Measurements from ENCODE around the gene ALG1. TPM values are rescaled to one million over a fixed set of nuclear protein-coding genes. Genes with fewer than 3 reads are reported as not detected.

The ALG1 gene
- polyA plus RNA-seq, 1 donor from 2014 or later = 13.9 TPM

DNA sequence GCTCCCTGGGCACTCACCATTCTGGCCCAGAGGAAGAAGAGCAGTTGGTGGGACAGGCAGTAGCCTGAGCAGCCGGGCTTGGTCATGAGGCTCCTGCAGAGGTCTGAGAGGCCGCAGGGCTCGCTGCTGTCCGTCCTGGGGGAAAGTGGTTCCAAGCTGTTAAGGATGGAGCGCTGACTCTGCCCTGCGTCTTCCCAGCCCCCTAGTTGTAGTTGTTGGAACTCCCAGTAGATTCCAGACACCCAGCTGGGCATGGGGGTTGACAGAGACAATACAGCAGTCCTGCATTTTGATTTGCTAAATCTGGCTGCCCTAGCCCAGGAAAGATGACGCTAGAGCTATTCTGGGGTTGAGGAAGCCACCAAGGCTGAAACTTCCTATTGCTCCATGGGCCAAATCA lies 13.2 kb upstream of the ALG1 start:
- Histone ChIP-seq H3K27me3 (ENCODE audit: insufficient read depth, low read depth, low read length) (no peaks in the 10 kb centered on the region), H3K36me3 (ENCODE audit: insufficient read depth, low read length) (no peaks in the 10 kb centered on the region), H2AFZ (ENCODE audit: low read depth, low read length) (no peak overlapping the region), H4K20me1 (ENCODE audit: insufficient read depth) (no peaks in the 10 kb centered on the region), H3K9ac (ENCODE audit: low read length) (no peak overlapping the region), H3K9me2 (ENCODE audit: insufficient read depth, low read length) (no peaks in the 10 kb centered on the region), H3K4me2 (ENCODE audit: low read length) (no peak overlapping the region), H3K27ac (ENCODE audit: low read length) (no peak overlapping the region), H3K9me3 (ENCODE audit: low read length) (no peaks in the 10 kb centered on the region), H3K79me2 (replicated peaks; ENCODE audit: insufficient read depth, low read length) (no peaks in the 10 kb centered on the region), H3F3A (ENCODE audit: insufficient read depth, low read length, poor library complexity, severe bottlenecking) (no peaks in the 10 kb centered on the region), H3K4me3 (ENCODE audit: low read length) (no peak overlapping the region)
- TF ChIP-seq RAD21 (conservative IDR thresholded peaks at IDR 0.05) = no peak
- no peak for TF ChIP-seq EZH2 (IDR thresholded peaks at IDR 0.05; ENCODE audit: borderline replicate concordance, insufficient read depth, low read length, poor library complexity, severe bottlenecking)
- TF ChIP-seq MXI1 (conservative IDR thresholded peaks at IDR 0.05; ENCODE audit: poor library complexity, severe bottlenecking) = no peak
- TF ChIP-seq, protein P1, sequence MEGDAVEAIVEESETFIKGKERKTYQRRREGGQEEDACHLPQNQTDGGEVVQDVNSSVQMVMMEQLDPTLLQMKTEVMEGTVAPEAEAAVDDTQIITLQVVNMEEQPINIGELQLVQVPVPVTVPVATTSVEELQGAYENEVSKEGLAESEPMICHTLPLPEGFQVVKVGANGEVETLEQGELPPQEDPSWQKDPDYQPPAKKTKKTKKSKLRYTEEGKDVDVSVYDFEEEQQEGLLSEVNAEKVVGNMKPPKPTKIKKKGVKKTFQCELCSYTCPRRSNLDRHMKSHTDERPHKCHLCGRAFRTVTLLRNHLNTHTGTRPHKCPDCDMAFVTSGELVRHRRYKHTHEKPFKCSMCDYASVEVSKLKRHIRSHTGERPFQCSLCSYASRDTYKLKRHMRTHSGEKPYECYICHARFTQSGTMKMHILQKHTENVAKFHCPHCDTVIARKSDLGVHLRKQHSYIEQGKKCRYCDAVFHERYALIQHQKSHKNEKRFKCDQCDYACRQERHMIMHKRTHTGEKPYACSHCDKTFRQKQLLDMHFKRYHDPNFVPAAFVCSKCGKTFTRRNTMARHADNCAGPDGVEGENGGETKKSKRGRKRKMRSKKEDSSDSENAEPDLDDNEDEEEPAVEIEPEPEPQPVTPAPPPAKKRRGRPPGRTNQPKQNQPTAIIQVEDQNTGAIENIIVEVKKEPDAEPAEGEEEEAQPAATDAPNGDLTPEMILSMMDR (IDR thresholded peaks at IDR 0.05; ENCODE audit: poor library complexity, severe bottlenecking) = no peak
- TF ChIP-seq EP300 (conservative IDR thresholded peaks at IDR 0.05; ENCODE audit: poor library complexity, severe bottlenecking) = no peak
- no peak for TF ChIP-seq SMC3 (conservative IDR thresholded peaks at IDR 0.05; ENCODE audit: poor library complexity)
- TF ChIP-seq TAF1 (IDR thresholded peaks at IDR 0.05; ENCODE audit: low read depth) = no peak
- TF ChIP-seq, protein P2, sequence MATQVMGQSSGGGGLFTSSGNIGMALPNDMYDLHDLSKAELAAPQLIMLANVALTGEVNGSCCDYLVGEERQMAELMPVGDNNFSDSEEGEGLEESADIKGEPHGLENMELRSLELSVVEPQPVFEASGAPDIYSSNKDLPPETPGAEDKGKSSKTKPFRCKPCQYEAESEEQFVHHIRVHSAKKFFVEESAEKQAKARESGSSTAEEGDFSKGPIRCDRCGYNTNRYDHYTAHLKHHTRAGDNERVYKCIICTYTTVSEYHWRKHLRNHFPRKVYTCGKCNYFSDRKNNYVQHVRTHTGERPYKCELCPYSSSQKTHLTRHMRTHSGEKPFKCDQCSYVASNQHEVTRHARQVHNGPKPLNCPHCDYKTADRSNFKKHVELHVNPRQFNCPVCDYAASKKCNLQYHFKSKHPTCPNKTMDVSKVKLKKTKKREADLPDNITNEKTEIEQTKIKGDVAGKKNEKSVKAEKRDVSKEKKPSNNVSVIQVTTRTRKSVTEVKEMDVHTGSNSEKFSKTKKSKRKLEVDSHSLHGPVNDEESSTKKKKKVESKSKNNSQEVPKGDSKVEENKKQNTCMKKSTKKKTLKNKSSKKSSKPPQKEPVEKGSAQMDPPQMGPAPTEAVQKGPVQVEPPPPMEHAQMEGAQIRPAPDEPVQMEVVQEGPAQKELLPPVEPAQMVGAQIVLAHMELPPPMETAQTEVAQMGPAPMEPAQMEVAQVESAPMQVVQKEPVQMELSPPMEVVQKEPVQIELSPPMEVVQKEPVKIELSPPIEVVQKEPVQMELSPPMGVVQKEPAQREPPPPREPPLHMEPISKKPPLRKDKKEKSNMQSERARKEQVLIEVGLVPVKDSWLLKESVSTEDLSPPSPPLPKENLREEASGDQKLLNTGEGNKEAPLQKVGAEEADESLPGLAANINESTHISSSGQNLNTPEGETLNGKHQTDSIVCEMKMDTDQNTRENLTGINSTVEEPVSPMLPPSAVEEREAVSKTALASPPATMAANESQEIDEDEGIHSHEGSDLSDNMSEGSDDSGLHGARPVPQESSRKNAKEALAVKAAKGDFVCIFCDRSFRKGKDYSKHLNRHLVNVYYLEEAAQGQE (IDR thresholded peaks at IDR 0.05; ENCODE audit: borderline replicate concordance) = no peak
- TF ChIP-seq POLR2AphosphoS5 (IDR thresholded peaks at IDR 0.05) = no peak

DNA sequence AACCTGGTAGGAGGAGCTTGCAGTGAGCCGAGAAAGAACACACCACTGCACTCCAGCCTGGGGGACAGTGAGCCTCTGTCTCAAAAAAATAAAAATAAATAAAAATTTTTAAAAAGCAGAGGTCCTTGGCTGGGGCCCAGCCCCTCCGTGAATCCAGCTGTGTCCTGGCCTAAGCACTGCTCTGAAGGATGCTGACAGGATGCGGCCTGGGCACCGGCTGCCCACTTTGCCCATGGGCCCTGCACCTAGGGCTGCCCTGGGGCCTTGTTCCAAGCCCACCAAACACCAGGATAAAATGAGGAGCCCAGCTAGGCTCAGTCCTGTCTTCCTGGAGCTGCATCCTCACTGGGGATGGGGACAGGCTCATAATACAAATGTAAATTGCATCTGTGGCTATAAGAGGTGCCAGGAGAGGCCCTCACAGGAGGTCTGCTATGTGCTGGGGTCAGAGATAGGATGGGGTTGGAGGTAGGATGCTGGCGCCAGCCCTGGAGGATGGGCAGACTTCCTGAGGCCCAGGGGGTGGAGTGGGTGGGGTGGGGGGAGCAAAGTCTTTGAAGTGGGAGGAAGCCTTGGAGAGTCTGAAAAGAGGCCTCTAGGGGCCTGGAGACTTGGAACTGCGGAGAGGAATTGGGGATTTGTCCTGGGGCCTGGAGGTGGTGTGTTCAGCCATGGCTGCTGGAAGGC lies 12.1 kb upstream of the ALG1 start:
- Histone ChIP-seq H3K27me3 (ENCODE audit: insufficient read depth, low read depth, low read length) (no peaks in the 10 kb centered on the region), H3K4me3 (ENCODE audit: low read length) (no peak overlapping the region), H2AFZ (ENCODE audit: low read depth, low read length) (no peak overlapping the region), H3K36me3 (ENCODE audit: insufficient read depth, low read length) (no peaks in the 10 kb centered on the region), H4K20me1 (ENCODE audit: insufficient read depth) (no peaks in the 10 kb centered on the region), H3K79me2 (replicated peaks; ENCODE audit: insufficient read depth, low read length) (no peaks in the 10 kb centered on the region), H3K9me3 (ENCODE audit: low read length) (no peaks in the 10 kb centered on the region), H3K9ac (ENCODE audit: low read length) (no peak overlapping the region), H3F3A (ENCODE audit: insufficient read depth, low read length, poor library complexity, severe bottlenecking) (no peaks in the 10 kb centered on the region), H3K27ac (ENCODE audit: low read length) (no peak overlapping the region), H3K4me2 (ENCODE audit: low read length) (no peak overlapping the region), H3K9me2 (ENCODE audit: insufficient read depth, low read length) (no peaks in the 10 kb centered on the region)
- TF ChIP-seq EZH2 (IDR thresholded peaks at IDR 0.05; ENCODE audit: borderline replicate concordance, insufficient read depth, low read length, poor library complexity, severe bottlenecking) (no peak), TAF1 (IDR thresholded peaks at IDR 0.05; ENCODE audit: low read depth) (no peak), MXI1 (conservative IDR thresholded peaks at IDR 0.05; ENCODE audit: poor library complexity, severe bottlenecking) (no peak), SMC3 (conservative IDR thresholded peaks at IDR 0.05; ENCODE audit: poor library complexity) (no peak), RAD21 (conservative IDR thresholded peaks at IDR 0.05) (no peak), POLR2AphosphoS5 (IDR thresholded peaks at IDR 0.05) (no peak), EP300 (conservative IDR thresholded peaks at IDR 0.05; ENCODE audit: poor library complexity, severe bottlenecking) (no peak)
- TF ChIP-seq, protein P2 (IDR thresholded peaks at IDR 0.05; ENCODE audit: borderline replicate concordance) = no peak
- TF ChIP-seq, protein P1 (IDR thresholded peaks at IDR 0.05; ENCODE audit: poor library complexity, severe bottlenecking) = no peak

All from neural cell (in vitro differentiated cells).